SH-SY5Y (cell line): ENCODE data around the gene CSNK2A3.
"Not testable (repeated sequence)": the region's sequence is repeated elsewhere in the genome, so short reads cannot be mapped to it uniquely, and the experiment has no call there.

Source experiments
- GATA2 ChIP-seq: IDR thresholded peaks from 2 replicates; pipeline ENCODE4 v1.6.1; 2011; ENCODE audit warnings: mild to moderate bottlenecking, low read depth, low read length
- GATA3 ChIP-seq: IDR thresholded peaks from 2 replicates; pipeline ENCODE4 v1.6.1; 2011; ENCODE audit warnings: low read depth, mild to moderate bottlenecking, low read length, moderate library complexity

The CSNK2A3 gene

DNA sequence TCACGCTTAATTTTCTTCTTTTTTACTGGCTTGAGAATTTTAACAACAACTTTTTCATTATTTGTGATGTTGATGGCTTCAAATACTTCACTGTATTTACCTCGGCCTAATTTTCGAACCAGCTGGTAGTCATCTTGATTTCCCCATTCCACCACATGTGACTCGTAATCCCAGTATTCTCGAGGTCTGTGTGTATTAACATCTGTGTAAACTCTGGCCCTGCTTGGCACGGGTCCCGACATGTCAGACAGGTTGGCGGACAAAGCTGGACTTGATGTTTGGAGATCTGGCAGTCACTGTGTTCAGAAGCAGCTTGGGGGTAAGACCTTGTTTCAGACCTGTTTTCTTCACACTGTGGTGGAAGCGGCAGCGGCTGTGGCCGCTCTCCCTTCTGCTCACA lies at the start of gene CSNK2A3:
Gene CSNK2A3 (minus strand): TSS at position 373 of the 400 bp plus-strand sequence. CDS start 131 bp downstream, at position 242.
- not testable (repeated sequence) for TF ChIP-seq GATA2, GATA3

DNA sequence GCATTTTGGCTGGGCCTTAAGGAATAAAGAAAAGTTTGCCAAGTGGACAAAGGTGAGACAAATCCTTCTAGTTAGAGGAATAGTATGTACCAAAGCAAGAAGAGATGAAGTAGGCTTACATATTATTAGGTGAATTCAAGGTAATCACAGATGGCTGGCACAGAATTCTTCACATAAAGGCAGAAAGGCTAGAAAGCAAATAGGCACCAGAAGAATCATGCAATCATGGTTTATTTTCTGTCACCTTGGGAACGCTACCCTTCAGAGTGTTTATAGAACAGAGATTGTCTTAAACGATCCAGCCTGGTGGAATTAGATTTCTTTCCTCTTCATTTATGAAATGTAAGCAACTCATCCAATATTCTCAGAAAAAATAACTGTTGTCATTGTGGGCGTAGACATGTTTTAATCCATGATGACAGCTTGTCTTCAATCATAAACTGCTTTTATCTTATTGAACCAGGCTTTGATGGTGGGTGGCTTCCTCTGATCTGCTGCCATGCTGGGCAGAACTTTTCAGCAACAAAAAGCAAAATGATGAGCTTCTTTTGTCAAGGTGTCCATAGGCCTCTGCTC lies 49.0 kb upstream of the CSNK2A3 start:
- TF ChIP-seq GATA2 (no peak), GATA3 (no peak)

DNA sequence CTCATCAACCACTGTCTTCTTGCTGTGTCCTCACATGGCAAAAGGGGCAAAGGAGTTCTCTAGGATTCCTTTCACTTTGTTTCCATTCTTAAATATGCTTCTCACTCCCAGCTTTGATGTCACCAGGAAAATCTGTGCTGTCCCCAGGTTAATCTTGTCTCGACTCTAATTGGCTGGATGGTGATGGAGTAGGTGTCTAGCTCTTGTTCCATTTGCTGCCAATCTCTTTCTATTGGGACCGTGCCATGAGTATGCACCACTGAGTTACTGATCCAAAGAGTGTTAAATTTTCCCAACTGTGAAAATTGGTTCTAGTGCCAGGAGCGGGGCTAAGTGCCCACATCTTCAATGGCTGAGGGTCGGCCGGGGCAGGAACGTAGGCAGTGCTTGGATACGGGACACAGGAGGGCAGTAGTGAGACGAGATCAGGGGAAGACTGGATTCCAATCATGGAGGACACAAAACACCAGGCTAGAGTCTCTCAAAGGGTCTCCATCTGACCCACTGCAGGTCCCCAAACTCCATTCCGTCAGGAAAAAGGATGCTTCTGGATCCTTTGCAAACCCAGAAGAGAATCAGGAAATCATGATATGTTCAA lies 47.7 kb upstream of the CSNK2A3 start:
- TF ChIP-seq GATA3 (no peak), GATA2 (no peak)

GRCh38 chr11:11400121-11400520 lies 47.1 kb upstream of the CSNK2A3 start:
- TF ChIP-seq GATA3, result no peak
- TF ChIP-seq GATA2, result no peak

DNA sequence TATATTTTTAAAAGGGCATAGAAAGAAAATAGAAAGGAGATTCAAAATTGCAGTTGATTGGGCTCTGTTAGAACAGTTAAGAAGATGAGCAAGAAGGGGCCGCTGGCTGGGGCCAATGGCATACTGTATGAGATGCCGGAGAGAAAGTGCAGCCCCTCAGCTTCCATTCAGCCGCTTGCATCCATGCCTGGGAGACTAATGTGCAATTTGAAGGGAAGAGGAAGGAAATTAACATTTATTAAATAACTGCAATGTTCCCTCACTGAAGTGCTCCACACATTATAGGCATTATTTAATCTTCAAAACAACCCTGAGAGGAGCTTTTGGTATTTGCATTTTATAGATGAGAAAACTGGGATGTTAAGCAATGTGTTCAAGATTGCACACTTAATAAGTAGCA lies 44.7 kb upstream of the CSNK2A3 start:
- no peak for TF ChIP-seq GATA2
- no peak for TF ChIP-seq GATA3

DNA sequence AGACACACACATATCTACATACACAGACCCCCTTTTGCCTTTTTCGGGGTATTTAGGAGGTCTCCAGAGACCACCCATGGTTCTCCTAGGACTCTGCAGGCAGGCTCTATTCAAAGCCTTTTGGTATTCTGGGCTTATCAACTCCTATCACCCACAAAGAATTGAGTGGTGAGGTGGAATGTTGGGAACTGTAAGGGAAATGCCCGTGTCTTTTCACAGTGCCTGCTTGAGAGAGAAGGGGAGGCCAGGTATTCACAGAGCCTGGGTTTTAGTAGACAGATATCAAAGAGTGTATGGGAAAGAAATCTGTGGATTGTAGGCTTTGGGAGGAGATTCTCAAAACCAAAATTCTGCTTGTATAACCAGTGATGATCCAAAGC lies 44.0 kb upstream of the CSNK2A3 start:
- TF ChIP-seq GATA2, result no peak
- TF ChIP-seq GATA3, result no peak

DNA sequence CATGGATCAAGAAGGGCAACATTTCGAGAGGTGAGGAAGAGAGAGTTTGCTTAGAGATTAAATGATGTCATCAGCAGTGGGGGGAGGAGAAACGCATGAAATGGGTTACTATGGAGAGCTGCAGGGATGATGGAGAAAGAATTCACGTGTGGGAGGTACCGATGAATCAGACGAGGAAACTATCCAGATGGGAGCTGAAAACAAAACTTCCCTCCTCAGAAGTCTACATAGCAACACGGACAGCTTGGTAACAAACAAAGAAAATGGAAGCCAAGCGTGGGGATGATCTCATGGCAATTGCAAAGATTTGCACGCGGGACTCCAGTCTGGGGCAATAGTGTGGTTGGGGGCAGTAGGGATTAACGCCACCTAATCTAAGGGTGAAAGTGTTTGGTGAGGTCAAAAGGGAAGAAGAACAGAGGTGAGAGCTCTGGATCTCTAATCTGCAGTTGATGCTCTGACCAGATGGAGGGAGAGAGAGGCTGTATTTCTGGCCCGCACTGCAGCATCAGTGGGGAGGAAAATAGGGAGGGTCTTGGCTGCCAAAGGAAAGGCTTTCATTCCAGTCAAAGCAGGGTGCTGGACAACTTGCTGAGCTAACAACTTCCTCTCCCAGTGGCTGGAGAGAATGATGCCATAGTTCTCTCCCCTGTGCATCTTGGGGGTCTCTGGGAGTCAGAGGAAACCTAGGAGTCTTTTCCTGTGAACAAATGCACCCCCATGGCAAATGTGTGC lies 43.4 kb upstream of the CSNK2A3 start:
- TF ChIP-seq GATA2 (no peak), GATA3 (no peak)

- no peak for TF ChIP-seq GATA2
- TF ChIP-seq GATA3, result no peak
Observed at GRCh38 chr11:11395126-11395525, 42.1 kb upstream of the CSNK2A3 start.

DNA sequence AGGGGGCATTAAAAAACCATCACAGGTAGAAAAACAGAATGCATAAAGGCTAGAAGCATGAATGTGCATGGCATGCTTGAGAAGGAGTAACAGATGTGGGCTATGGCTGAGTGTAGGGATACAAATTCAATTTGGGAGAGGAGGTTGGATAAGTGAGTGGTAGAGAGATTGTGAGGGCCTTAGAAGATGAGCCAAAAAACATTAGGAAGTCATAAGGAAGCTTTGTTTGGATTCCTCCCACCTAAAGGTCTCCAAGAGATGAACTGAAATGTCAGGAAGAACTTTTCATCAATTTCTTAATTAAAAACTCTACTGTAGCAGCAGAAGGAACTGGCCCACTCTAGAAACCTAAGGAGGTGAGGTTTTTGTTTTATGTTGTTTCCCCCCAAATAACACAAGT lies 41.2 kb upstream of the CSNK2A3 start:
- no peak for TF ChIP-seq GATA3
- no peak for TF ChIP-seq GATA2

- TF ChIP-seq GATA2, result no peak
- no peak for TF ChIP-seq GATA3
Observed at GRCh38 chr11:11391796-11392463, 38.9 kb upstream of the CSNK2A3 start.

DNA sequence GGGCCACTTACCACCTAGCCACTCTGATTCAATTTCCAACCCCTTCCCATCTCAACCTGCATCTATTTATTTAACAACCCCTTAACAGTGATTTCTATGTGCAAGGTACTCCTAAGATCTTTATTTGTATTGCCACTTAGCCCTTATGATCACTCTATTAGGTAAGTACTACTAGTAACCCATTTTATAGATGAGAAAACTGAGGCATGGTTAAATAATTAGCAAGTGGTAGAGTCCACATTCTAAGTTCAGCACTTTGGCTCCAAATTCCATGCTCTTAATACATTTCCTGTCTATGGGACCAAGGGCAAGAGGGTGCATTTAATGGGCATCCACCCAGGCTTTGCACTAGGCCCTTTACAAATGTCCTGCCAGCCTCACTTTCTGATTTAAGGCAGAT lies 38.1 kb upstream of the CSNK2A3 start:
- no peak for TF ChIP-seq GATA2
- TF ChIP-seq GATA3, result no peak

GRCh38 chr11:11390068-11390771 lies 37.2 kb upstream of the CSNK2A3 start:
- no peak for TF ChIP-seq GATA2
- TF ChIP-seq GATA3, result no peak

DNA sequence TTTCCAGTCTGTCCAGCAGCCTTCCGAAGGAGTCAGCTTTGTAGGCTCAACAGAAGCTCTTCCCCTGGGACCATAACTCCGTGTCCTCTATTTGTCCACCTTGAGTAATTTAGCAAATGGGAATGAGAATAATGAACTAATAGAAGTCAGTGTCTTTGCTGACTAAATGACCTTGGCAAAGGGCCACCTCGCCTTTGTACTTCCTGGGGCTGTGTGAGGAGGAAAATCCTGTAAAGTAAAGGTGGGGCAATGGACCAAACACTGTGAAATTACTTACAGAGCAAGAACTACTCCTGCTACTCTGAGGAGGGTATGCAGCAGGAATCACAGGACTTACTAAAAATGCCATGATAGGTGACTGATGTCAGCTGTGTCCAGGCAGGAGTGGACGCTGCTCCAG lies 36.2 kb upstream of the CSNK2A3 start:
- TF ChIP-seq GATA2 (no peak), GATA3 (no peak)
